OCI-LY1 (cell line): ENCODE data around the gene FAM217B.

Experiments used
- EZH2 ChIP-seq: fragments of 200-600 bp; sonication (generic), shearing (Covaris generic); IDR thresholded peaks from 2 replicates; pipeline ENCODE4 v1.8.0; 2017; ENCODE audit warnings: borderline replicate concordance, mixed run types, mild to moderate bottlenecking, antibody characterized with exemption, low read length, moderate library complexity, mixed read lengths
- TF ChIP-seq, protein P1 (sequence below): fragments of 200-600 bp; sonication (generic), shearing (Covaris generic); IDR thresholded peaks from 2 replicates; pipeline ENCODE4 v1.5.1; 2017; ENCODE audit warnings: mild to moderate bottlenecking, antibody characterized with exemption, low read length, moderate library complexity, mixed read lengths

DNA sequence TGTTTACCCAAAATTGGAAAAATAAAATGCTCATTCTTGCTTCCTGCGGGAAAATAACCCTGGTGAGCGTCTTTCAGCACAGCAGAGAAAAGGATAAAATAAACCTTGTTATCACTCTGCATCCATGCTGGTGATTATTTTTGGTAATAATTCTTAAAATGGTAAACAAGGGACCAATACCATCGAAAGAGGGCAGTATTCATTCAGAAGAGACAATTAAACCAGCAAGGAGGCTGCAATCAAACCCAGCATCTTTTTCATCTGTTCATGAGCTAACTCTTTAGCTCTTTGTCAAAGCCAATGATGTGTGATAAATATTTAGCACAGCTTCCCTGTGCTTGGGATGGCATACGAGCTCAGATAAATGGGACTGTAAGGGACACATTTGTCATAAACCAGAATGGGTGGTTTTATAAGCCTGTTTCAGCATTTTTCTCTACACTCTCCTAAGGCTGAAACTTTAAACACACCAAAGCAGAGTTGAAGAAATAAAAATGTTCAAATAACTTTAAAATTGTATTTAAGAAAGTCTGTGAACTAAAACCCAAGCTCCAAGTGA, 52.4 kb downstream of the FAM217B start:
- TF ChIP-seq, protein P1, sequence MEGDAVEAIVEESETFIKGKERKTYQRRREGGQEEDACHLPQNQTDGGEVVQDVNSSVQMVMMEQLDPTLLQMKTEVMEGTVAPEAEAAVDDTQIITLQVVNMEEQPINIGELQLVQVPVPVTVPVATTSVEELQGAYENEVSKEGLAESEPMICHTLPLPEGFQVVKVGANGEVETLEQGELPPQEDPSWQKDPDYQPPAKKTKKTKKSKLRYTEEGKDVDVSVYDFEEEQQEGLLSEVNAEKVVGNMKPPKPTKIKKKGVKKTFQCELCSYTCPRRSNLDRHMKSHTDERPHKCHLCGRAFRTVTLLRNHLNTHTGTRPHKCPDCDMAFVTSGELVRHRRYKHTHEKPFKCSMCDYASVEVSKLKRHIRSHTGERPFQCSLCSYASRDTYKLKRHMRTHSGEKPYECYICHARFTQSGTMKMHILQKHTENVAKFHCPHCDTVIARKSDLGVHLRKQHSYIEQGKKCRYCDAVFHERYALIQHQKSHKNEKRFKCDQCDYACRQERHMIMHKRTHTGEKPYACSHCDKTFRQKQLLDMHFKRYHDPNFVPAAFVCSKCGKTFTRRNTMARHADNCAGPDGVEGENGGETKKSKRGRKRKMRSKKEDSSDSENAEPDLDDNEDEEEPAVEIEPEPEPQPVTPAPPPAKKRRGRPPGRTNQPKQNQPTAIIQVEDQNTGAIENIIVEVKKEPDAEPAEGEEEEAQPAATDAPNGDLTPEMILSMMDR, result peak; percentile 22; the same call in 1 of the 2 replicates
- TF ChIP-seq EZH2, result no peak
